Raji (cell line): ENCODE measurements around the gene ST3GAL3.

Experiments
- POLR2A ChIP-seq: IDR thresholded peaks from 2 replicates; pipeline ENCODE4 v1.6.1; 2011; ENCODE audit warnings: low read depth, low read length, control low read depth; ENCODE audit not compliant: insufficient read depth

Gene ST3GAL3

GRCh38 chr1:43879996-43880395 is 172.7 kb downstream of the ST3GAL3 start:
- no peak for TF ChIP-seq POLR2A

- TF ChIP-seq POLR2A = no peak
These were observed 173.3 kb downstream of the ST3GAL3 start for GRCh38 chr1:43880604-43881003.

- TF ChIP-seq POLR2A = no peak
These were observed 174.1 kb downstream of the ST3GAL3 start for GRCh38 chr1:43881415-43881814.

GRCh38 chr1:43882763-43883162 is 175.4 kb downstream of the ST3GAL3 start:
- TF ChIP-seq POLR2A = no peak

GRCh38 chr1:43883321-43883720 is 176.0 kb downstream of the ST3GAL3 start:
- TF ChIP-seq POLR2A = no peak

- no peak for TF ChIP-seq POLR2A
These were observed 178.0 kb downstream of the ST3GAL3 start for GRCh38 chr1:43885279-43885801.

- no peak for TF ChIP-seq POLR2A
These were observed 180.4 kb downstream of the ST3GAL3 start for GRCh38 chr1:43887748-43888147.

GRCh38 chr1:43890815-43891214 is 183.5 kb downstream of the ST3GAL3 start:
- TF ChIP-seq POLR2A = no peak

- TF ChIP-seq POLR2A = no peak
These were observed 185.7 kb downstream of the ST3GAL3 start for GRCh38 chr1:43893006-43893405.

- no peak for TF ChIP-seq POLR2A
These were observed 191.6 kb downstream of the ST3GAL3 start for GRCh38 chr1:43898981-43899380.

GRCh38 chr1:43900386-43900785 is 193.1 kb downstream of the ST3GAL3 start:
- no peak for TF ChIP-seq POLR2A

- TF ChIP-seq POLR2A = no peak
These were observed 194.0 kb downstream of the ST3GAL3 start for GRCh38 chr1:43901196-43901961.

GRCh38 chr1:43902058-43902831 is 194.9 kb downstream of the ST3GAL3 start:
- no peak for TF ChIP-seq POLR2A

- no peak for TF ChIP-seq POLR2A
These were observed 197.6 kb downstream of the ST3GAL3 start for GRCh38 chr1:43904660-43905551.

GRCh38 chr1:43908226-43908625 is 200.9 kb downstream of the ST3GAL3 start:
- TF ChIP-seq POLR2A = no peak
